SK-N-SH (cell line): ENCODE measurements around the gene CASTOR2. TPM values are rescaled to one million over a fixed set of nuclear protein-coding genes. Genes with fewer than 3 reads are reported as not detected.

Experiments
- CTCF ChIA-PET: fragments of 300-600, 350-600 bp; formaldehyde crosslinking; extraction: SDS; loops from one replicate; lab custom pipeline; 2021; lab: Yijun Ruan, JAX
- POLR2A ChIA-PET: fragments of 350-600 bp; sonication (Branson Sonifier 250); formaldehyde crosslinking; extraction: SDS; loops from one replicate; lab custom pipeline; 2020; ENCODE audit warnings: antibody characterized with exemption, inconsistent platforms; lab: Yijun Ruan, JAX
- DNase-seq: peaks from one replicate; pipeline ENCODE4 v3.0.0; 2012
- H2AFZ ChIP-seq: fragments of 200-600 bp; sonication (generic); 2 replicates; pipeline ENCODE4 v1.8.1; 2016; ENCODE audit warnings: antibody characterized with exemption, mild to moderate bottlenecking, low read depth
- H3F3A ChIP-seq: fragments of 200-600 bp; sonication (generic); replicated peaks from 2 replicates; pipeline ENCODE3; 2016; ENCODE audit warnings: antibody characterized with exemption, mild to moderate bottlenecking; ENCODE audit not compliant: insufficient read depth
- H3K27ac ChIP-seq, 2 experiments: fragments of 200-500 bp in 1 of 2; fragments of 200-600 bp in 1 of 2; sonication (Bioruptor generic) in 1 of 2; sonication (generic), shearing (Covaris generic) in 1 of 2; 2 replicates each; pipeline versions ENCODE4 v1.5.1 to v1.6.1; 2014 to 2016; ENCODE audit warnings: low read depth in 2 of 2, inconsistent platforms in 1 of 2, low read length in 1 of 2, mild to moderate bottlenecking in 1 of 2, mixed read lengths in 1 of 2
- H3K27me3 ChIP-seq: fragments of 200-600 bp; sonication (generic), shearing (Covaris generic); 2 replicates; pipeline ENCODE4 v1.6.1; 2016; ENCODE audit warnings: mixed run types; ENCODE audit not compliant: insufficient read depth
- H3K36me3 ChIP-seq, 2 experiments: fragments of 200-500 bp in 1 of 2; fragments of 200-600 bp in 1 of 2; sonication (Bioruptor generic) in 1 of 2; sonication (generic) in 1 of 2; replicated peaks in 1 of 2; 2 replicates each; pipeline versions ENCODE3 to v1.5.1; 2014 to 2016; ENCODE audit warnings: low read length in 1 of 2, mild to moderate bottlenecking in 1 of 2; ENCODE audit not compliant: insufficient read depth in 2 of 2, control insufficient read depth in 1 of 2
- H3K4me1 ChIP-seq, 2 experiments: fragments of 200-500 bp in 1 of 2; fragments of 200-600 bp in 1 of 2; sonication (Bioruptor generic) in 1 of 2; sonication (generic), shearing (Covaris generic) in 1 of 2; 2 replicates each; pipeline versions ENCODE4 v1.5.1 to v1.6.1; 2014 to 2016; ENCODE audit warnings: low read depth in 1 of 2, low read length in 1 of 2, mixed run types in 1 of 2; ENCODE audit not compliant: insufficient read depth in 2 of 2, control insufficient read depth in 1 of 2
- H3K4me2 ChIP-seq: fragments of 200-600 bp; sonication (generic), shearing (Covaris generic); 2 replicates; pipeline ENCODE4 v1.6.1; 2017; ENCODE audit warnings: mixed run types
- H3K4me3 ChIP-seq, 2 experiments: fragments of 200-500 bp in 1 of 2; fragments of 200-600 bp in 1 of 2; sonication (Bioruptor generic) in 1 of 2; sonication (generic), shearing (Covaris generic) in 1 of 2; 2 replicates each; pipeline versions ENCODE4 v1.5.1 to v1.8.1; 2014 to 2016; ENCODE audit warnings: low read depth in 2 of 2, inconsistent platforms in 1 of 2, low read length in 1 of 2, mild to moderate bottlenecking in 1 of 2, mixed read lengths in 1 of 2, moderate library complexity in 1 of 2
- H3K79me2 ChIP-seq: fragments of 200-600 bp; sonication (generic); 2 replicates; pipeline ENCODE4 v1.8.1; 2017; ENCODE audit warnings: mild to moderate bottlenecking; ENCODE audit not compliant: insufficient read depth
- H3K9ac ChIP-seq: fragments of 200-600 bp; sonication (generic); 2 replicates; pipeline ENCODE4 v1.6.1; 2017; ENCODE audit warnings: mixed run types
- H3K9me2 ChIP-seq: fragments of 200-600 bp; sonication (generic); 2 replicates; pipeline ENCODE4 v1.6.1; 2017; ENCODE audit warnings: mixed run types
- H3K9me3 ChIP-seq: fragments of 200-600 bp; sonication (generic); 2 replicates; pipeline ENCODE4 v1.6.1; 2017; ENCODE audit warnings: mixed run types, mild to moderate bottlenecking, moderate library complexity
- H4K20me1 ChIP-seq: fragments of 200-600 bp; sonication (generic); 2 replicates; pipeline ENCODE4 v1.6.1; 2017; ENCODE audit warnings: mild to moderate bottlenecking, mixed run types; ENCODE audit not compliant: insufficient read depth
- CTCF ChIP-seq: fragments of 200-600 bp; sonication (generic); IDR thresholded peaks from 2 replicates; pipeline ENCODE4 v1.6.1; 2017; ENCODE audit warnings: antibody characterized with exemption, mild to moderate bottlenecking, moderate library complexity
- EZH2phosphoT487 ChIP-seq: fragments of 200-600 bp; sonication (generic); IDR thresholded peaks from 2 replicates; pipeline ENCODE4 v1.6.1; 2017; ENCODE audit warnings: low read depth, mixed run types, mild to moderate bottlenecking, antibody characterized with exemption, moderate library complexity, borderline replicate concordance
- FOSL2 ChIP-seq: IDR thresholded peaks from 2 replicates; pipeline ENCODE4 v1.4.0; 2012; ENCODE audit warnings: low read depth, mild to moderate bottlenecking, moderate library complexity, borderline replicate concordance
- IRF3 ChIP-seq: fragments of 150-350 bp; IDR thresholded peaks from 2 replicates; pipeline ENCODE4 v1.6.1; 2016; ENCODE audit warnings: mild to moderate bottlenecking, low read depth, low read length
- MXI1 ChIP-seq: IDR thresholded peaks from 2 replicates; pipeline ENCODE4 v1.6.1; 2012; ENCODE audit warnings: mild to moderate bottlenecking, low read depth, low read length, improper control_type of control experiment
- NFIC ChIP-seq: IDR thresholded peaks from 2 replicates; pipeline ENCODE4 v1.4.0; 2012; ENCODE audit warnings: borderline replicate concordance
- REST ChIP-seq: IDR thresholded peaks from 2 replicates; pipeline ENCODE4 v1.6.1; 2012; ENCODE audit warnings: mild to moderate bottlenecking, low read depth, low read length, moderate library complexity
- RFX5 ChIP-seq: IDR thresholded peaks from 2 replicates; pipeline ENCODE4 v1.6.1; 2012; ENCODE audit warnings: mild to moderate bottlenecking, improper control_type of control experiment, low read length
- YY1 ChIP-seq: IDR thresholded peaks from 2 replicates; pipeline ENCODE4 v1.4.0; 2012; ENCODE audit warnings: low read depth, mild to moderate bottlenecking
- WGBS: methylation state at CpG from one replicate; pipeline ENCODE4 v1.1.6; 2017; ENCODE audit warnings: low lambda C conversion rate; 5-methylcytosine and 5-hydroxymethylcytosine counted together
- polyA plus RNA-seq, 3 experiments: library from polyadenylated mRNA; depleted of rRNA; stranded (reverse); fragments of >200 nt; gene quantifications; 2 replicates each; pipeline ENCODE4 v1.2.3, GENCODE V29; 2012
- TF ChIP-seq, protein P1 (sequence below): IDR thresholded peaks from 2 replicates; pipeline ENCODE4; 2012

CASTOR2 gene
- polyA plus RNA-seq, 1 of the 3 experiments (the other 2 are of a cell fraction): 5.4 TPM

DNA sequence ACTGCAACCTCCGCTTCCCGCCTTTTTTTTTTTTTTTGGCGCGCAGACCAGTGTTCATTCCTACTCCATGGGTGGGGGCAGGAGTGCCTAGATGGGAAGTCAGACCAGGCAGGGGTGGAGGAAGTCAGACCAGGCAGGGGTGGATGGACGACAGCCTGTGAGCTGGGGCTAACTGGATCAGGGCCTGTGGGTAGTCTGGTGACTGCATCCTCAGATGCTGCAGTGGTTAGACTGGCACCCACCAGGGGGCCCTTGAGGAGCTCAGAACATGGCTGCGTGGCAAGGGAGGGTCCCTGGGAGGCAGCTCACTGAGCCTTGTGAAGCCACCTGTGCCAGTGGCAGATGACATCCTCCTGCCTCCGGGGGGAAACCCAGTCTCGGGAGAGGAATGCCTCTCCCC lies 74.0 kb downstream of the CASTOR2 start:
- Histone ChIP-seq H3K36me3 (peaks cover 9 to 11% of the 10 kb centered on the region in 2 experiments), H3K4me1 (no peaks in the 10 kb centered on the region), H2AFZ (no peak overlapping the region)
- no peak for TF ChIP-seq REST
- TF ChIP-seq CTCF: peak; percentile 12; the same call in 1 of the 2 replicates
- TF ChIP-seq, all 33 proteins: peak for 1
- peaks cover 3% of the 10 kb centered on the region for H3F3A ChIP-seq
- no peaks in the 10 kb centered on the region for H3K9me2 ChIP-seq
- CTCF ChIA-PET: interaction anchor here (1.0 to 7.5 kb wide), 2 partner anchors 9 kb away, joined by 3 to 54 read pairs; no protein-coding TSS in a partner anchor
- POLR2A ChIA-PET: interaction anchor here (0.9 kb wide), 1 partner anchor 34 kb away, joined by 3 read pairs; no protein-coding TSS in a partner anchor
- H3K27me3 ChIP-seq: no peaks in the 10 kb centered on the region
- no peak overlapping the region for H3K4me2 ChIP-seq
- no peaks in the 10 kb centered on the region for H3K79me2 ChIP-seq
- H3K27ac ChIP-seq: no peak overlapping the region
- no peaks in the 10 kb centered on the region for H4K20me1 ChIP-seq
- WGBS: 95% methylated on average over 6 of the region's 8 CpGs
- no peaks in the 10 kb centered on the region for H3K9me3 ChIP-seq
- no peak overlapping the region for H3K9ac ChIP-seq
- H3K4me3 ChIP-seq: no peak overlapping the region
- DNase-seq: peak; percentile 60

- POLR2A ChIA-PET: interaction anchor here (0.9 kb wide), 1 partner anchor 34 kb away, joined by 3 read pairs; no protein-coding TSS in a partner anchor
- Histone ChIP-seq H3K4me2 (no peak overlapping the region), H3F3A (no peaks in the 10 kb centered on the region), H3K9me3 (no peaks in the 10 kb centered on the region), H3K9me2 (no peaks in the 10 kb centered on the region), H3K27me3 (no peaks in the 10 kb centered on the region), H3K36me3 (peaks cover 11% of the 10 kb centered on the region in 2 experiments), H2AFZ (no peak overlapping the region), H3K79me2 (no peaks in the 10 kb centered on the region), H3K9ac (no peak overlapping the region), H3K4me1 (no peaks in the 10 kb centered on the region), H4K20me1 (no peaks in the 10 kb centered on the region), H3K4me3 (no peak overlapping the region), H3K27ac (no peak overlapping the region)
- DNase-seq: no peak
- CTCF ChIA-PET: interaction anchor here (1.0 to 7.5 kb wide), 2 partner anchors 8 to 10 kb away, joined by 3 to 54 read pairs; no protein-coding TSS in a partner anchor
- 87% methylated on average over 9 of the region's 10 CpGs for WGBS
- TF ChIP-seq RFX5 (no peak), EZH2phosphoT487 (no peak), YY1 (no peak), IRF3 (no peak), FOSL2 (peak; percentile 15; the same call in 1 of the 2 replicates), NFIC (no peak), MXI1 (no peak), CTCF (no peak)
- TF ChIP-seq, protein P1, sequence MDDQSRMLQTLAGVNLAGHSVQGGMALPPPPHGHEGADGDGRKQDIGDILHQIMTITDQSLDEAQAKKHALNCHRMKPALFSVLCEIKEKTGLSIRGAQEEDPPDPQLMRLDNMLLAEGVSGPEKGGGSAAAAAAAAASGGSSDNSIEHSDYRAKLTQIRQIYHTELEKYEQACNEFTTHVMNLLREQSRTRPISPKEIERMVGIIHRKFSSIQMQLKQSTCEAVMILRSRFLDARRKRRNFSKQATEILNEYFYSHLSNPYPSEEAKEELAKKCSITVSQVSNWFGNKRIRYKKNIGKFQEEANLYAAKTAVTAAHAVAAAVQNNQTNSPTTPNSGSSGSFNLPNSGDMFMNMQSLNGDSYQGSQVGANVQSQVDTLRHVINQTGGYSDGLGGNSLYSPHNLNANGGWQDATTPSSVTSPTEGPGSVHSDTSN: peak; percentile 32; the same call in 1 of the 2 replicates
These were observed 74.7 kb downstream of the CASTOR2 start for GRCh38 chr7:75039166-75039565.
